Heart left ventricle (tissue), 13 donors: ENCODE results near the gene WDR77.
A peak's percentile ranks its signal among the peaks of the same experiment; 100 is the strongest.

Experiments
- POLR2A ChIP-seq, 2 donors: fragments of 450-650 bp; IDR thresholded peaks; one replicate each; pipeline ENCODE4 v1.6.1; 2017; ENCODE audit warnings: antibody characterized with exemption in 2 of 2, mild to moderate bottlenecking in 2 of 2, moderate library complexity in 2 of 2
- TF ChIP-seq, protein P1 (sequence below), 12 donors: fragments of 200-600 bp; sonication (generic) in 4 of 12; IDR thresholded peaks; one replicate each; pipeline versions ENCODE4 v1.5.0 to v1.8.0; 2018 to 2022; ENCODE audit warnings: antibody characterized with exemption in 12 of 12, mild to moderate bottlenecking in 5 of 12
- donor health status: ischemic (EF 13 %, LVEDD 7.1; RV severe dilation, severe dysfunction).
- donor health status: DM: no; HTN: yes; CAD: no.
- donor health status: DM: no; HTN: no; CAD: no.
- donor health status: ischemic (EF 25% LVEDD 6.9; RV normal size, moderate dysfunction).
- donor health status: ischemic (EF 25% LVEDD 5.7; RV mildly dilated, moderate dysfunction).
- donor health status: ischemic (EF 35%, LVEDD 5.7; RV mildly dilated, moderate dysfunction).
- donor health status: nonischemic (EF 11% LVEDD 7.7; RV severe dilation, severe dysfunction).
- donor health status: DM: yes; HTN: yes; CAD: no.
- donor health status: PGD.
- donor health status: ischemic (EF 29% LVEDD 5.4; RV normal size, mild dysfunction).
- donor health status: nonischemic (EF 23%, LVEDD 6.1; RV moderate dilation, normal function).

DNA sequence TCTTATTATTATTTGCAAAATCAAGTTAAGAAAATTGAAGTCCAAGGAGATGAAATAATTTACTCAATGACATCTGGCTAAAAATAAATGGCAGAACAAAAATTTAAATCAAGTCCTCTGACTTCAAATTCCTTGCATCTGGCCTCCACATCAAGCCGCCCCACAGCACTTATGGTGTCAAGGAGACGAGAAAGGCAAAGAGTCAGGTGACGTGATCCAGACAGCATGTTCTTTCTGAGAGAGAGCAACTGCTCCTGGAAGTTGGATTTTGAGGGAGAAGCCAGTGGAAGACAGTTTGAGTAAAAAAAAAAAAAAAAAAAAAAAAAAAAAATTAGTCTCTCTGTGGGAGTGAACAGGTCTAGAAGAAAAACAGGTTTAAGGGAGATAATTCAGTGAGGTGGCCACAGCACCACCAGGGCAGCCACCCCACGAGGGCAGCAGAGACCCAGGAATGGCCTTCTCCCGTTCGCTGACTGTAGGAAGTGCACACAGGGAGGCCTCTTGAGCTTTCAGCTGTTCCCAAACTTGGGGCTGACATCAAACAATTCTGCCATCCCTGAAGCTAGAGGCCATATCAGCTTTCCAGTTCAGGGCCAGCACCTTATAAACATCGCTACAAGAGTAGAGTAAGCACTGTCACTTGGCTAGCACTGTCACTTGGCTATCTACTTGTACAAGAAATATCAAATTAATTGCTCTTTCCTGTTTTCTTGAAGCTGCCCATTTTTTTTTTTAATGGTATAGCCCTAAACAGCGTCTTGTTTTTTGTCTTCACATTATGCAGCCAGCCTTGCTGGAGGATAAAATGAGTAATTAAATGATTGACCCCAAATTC, 32.5 kb upstream of the WDR77 start:
- TF ChIP-seq, protein P1, sequence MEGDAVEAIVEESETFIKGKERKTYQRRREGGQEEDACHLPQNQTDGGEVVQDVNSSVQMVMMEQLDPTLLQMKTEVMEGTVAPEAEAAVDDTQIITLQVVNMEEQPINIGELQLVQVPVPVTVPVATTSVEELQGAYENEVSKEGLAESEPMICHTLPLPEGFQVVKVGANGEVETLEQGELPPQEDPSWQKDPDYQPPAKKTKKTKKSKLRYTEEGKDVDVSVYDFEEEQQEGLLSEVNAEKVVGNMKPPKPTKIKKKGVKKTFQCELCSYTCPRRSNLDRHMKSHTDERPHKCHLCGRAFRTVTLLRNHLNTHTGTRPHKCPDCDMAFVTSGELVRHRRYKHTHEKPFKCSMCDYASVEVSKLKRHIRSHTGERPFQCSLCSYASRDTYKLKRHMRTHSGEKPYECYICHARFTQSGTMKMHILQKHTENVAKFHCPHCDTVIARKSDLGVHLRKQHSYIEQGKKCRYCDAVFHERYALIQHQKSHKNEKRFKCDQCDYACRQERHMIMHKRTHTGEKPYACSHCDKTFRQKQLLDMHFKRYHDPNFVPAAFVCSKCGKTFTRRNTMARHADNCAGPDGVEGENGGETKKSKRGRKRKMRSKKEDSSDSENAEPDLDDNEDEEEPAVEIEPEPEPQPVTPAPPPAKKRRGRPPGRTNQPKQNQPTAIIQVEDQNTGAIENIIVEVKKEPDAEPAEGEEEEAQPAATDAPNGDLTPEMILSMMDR (IDR thresholded peaks at IDR 0.05) = peak; percentile 56 to 87 (median 77)
- TF ChIP-seq POLR2A (IDR thresholded peaks at IDR 0.05) = no peak
